GM19372 (cell line): ENCODE data around the gene NRCAM.
"Not testable (repeated sequence)": the region's sequence is repeated elsewhere in the genome, so short reads cannot be mapped to it uniquely, and the experiment has no call there.

ENCODE experiments used
- ATAC-seq: cut with Tn5 transposase; IDR thresholded peaks from one replicate; pipeline ENCODE4 v1.9.1; 2021; ENCODE audit warnings: mild to moderate bottlenecking, low read depth, moderate library complexity; ENCODE audit not compliant: unreplicated experiment

Gene NRCAM

GRCh38 chr7:108360058-108360800 lies 96.0 kb downstream of the NRCAM start:
- no peak for ATAC-seq

GRCh38 chr7:108358553-108358952 lies 97.7 kb downstream of the NRCAM start:
- no peak for ATAC-seq

GRCh38 chr7:108351729-108352131 lies 104.5 kb downstream of the NRCAM start:
- ATAC-seq, result no peak

- no peak for ATAC-seq
Measured at GRCh38 chr7:108348913-108349312, 107.3 kb downstream of the NRCAM start.

GRCh38 chr7:108347616-108348015 lies 108.6 kb downstream of the NRCAM start:
- no peak for ATAC-seq

- ATAC-seq, result no peak
Measured at GRCh38 chr7:108345710-108346336, 110.4 kb downstream of the NRCAM start.

- ATAC-seq, result no peak
Measured at GRCh38 chr7:108340856-108341411, 115.3 kb downstream of the NRCAM start.

GRCh38 chr7:108340406-108340805 lies 115.8 kb downstream of the NRCAM start:
- not testable (repeated sequence) for ATAC-seq

GRCh38 chr7:108335269-108335918 lies 120.8 kb downstream of the NRCAM start:
- no peak for ATAC-seq

GRCh38 chr7:108332937-108333336 lies 123.3 kb downstream of the NRCAM start:
- no peak for ATAC-seq

- no peak for ATAC-seq
Measured at GRCh38 chr7:108331971-108332370, 124.3 kb downstream of the NRCAM start.

- no peak for ATAC-seq
Measured at GRCh38 chr7:108330227-108330626, 126.0 kb downstream of the NRCAM start.

- ATAC-seq, result no peak
Measured at GRCh38 chr7:108329514-108329913, 126.7 kb downstream of the NRCAM start.

- peak; percentile 83 for ATAC-seq
Measured at GRCh38 chr7:108328174-108328651, 128.0 kb downstream of the NRCAM start.

GRCh38 chr7:108327353-108327752 lies 128.9 kb downstream of the NRCAM start:
- peak; percentile 39 for ATAC-seq

GRCh38 chr7:108326938-108327337 lies 129.3 kb downstream of the NRCAM start:
- no peak for ATAC-seq

- ATAC-seq, result no peak
Measured at GRCh38 chr7:108324053-108325038, 131.9 kb downstream of the NRCAM start.

- no peak for ATAC-seq
Measured at GRCh38 chr7:108322925-108323832, 133.1 kb downstream of the NRCAM start.

- ATAC-seq, result no peak
Measured at GRCh38 chr7:108322046-108322445, 134.2 kb downstream of the NRCAM start.
